Heart right ventricle (tissue), 16 donors: ENCODE measurements around the gene KCNK16. TPM values are rescaled to one million over a fixed set of nuclear protein-coding genes. Genes with fewer than 3 reads are reported as not detected.

Experiments used
- ATAC-seq, 8 donors: fragments of 200-7000 bp; cut with Tn5 transposase; one replicate each; pipeline ENCODE4 v1.9.1; 2020; ENCODE audit warnings: mild to moderate bottlenecking in 8 of 8, moderate library complexity in 8 of 8, moderate number of reproducible peaks in 1 of 8
- DNase-seq, 2 donors: peaks; one replicate each; pipeline ENCODE4 v3.0.0-alpha.2; 2020
- H3K27ac ChIP-seq, 10 donors: fragments of 200-600 bp; sonication (generic) in 2 of 10; one replicate each; pipeline versions ENCODE4 v1.5.0 to v1.8.0; 2020 to 2022; ENCODE audit warnings: mild to moderate bottlenecking in 3 of 10
- H3K27me3 ChIP-seq, 7 donors: fragments of 200-600 bp; one replicate each; pipeline ENCODE4 v1.8.0; 2021 to 2022; ENCODE audit warnings: mild to moderate bottlenecking in 2 of 7
- H3K36me3 ChIP-seq, 9 donors: fragments of 200-600 bp; sonication (generic) in 1 of 9; one replicate each; pipeline versions ENCODE4 v1.5.0 to v1.8.0; 2020 to 2022; ENCODE audit warnings: mild to moderate bottlenecking in 2 of 9
- H3K4me1 ChIP-seq, 9 donors: fragments of 200-600 bp; sonication (generic) in 1 of 9; one replicate each; pipeline versions ENCODE4 v1.5.0 to v1.8.0; 2020 to 2022; ENCODE audit warnings: mild to moderate bottlenecking in 4 of 9
- H3K4me3 ChIP-seq, 10 donors: fragments of 200-600 bp; sonication (generic) in 2 of 10; one replicate each; pipeline versions ENCODE4 v1.5.0 to v1.8.0; 2020 to 2022; ENCODE audit warnings: mild to moderate bottlenecking in 7 of 10, moderate library complexity in 2 of 10
- H3K9me3 ChIP-seq, 11 donors: fragments of 200-600 bp in 10 of 11; sonication (generic) in 2 of 11; one replicate each; pipeline versions ENCODE4 v1.5.0 to v1.8.0; 2013 to 2022; ENCODE audit warnings: mild to moderate bottlenecking in 2 of 11, control low read depth in 1 of 11, moderate library complexity in 1 of 11
- WGBS, 2 donors: extraction: QIAGEN DNeasy Blood & Tissue Kit; methylation state at CpG; one replicate each; pipeline ENCODE4 v1.1.7; 2013; ENCODE audit warnings: inconsistent platforms in 1 of 2; 5-methylcytosine and 5-hydroxymethylcytosine counted together
- intact Hi-C, 10 donors: fragments of 100-400 bp; cut with DNase I; formaldehyde crosslinking; loops; one replicate each; pipeline versions ENCODE4 v1.11.1 to v1.14.2; 2022
- polyA plus RNA-seq, 2 donors: library from polyadenylated mRNA; stranded (reverse); fragments of 200-250 nt; gene quantifications; one replicate each; pipeline ENCODE4 v1.2.3, GENCODE V29; 2013
- total RNA-seq, 10 donors: library from RNA; stranded (reverse); fragmentation: NEBNext Ultra II Directional in 3 of 10; extraction: Animal tissue kit (Norgen Biotek cat#: 25700) in 3 of 10; gene quantifications; one replicate each; pipeline versions ENCODE4 v1.2.1 to v1.2.4, GENCODE V29; 2021 to 2023
- TF ChIP-seq, protein P1 (sequence below), 9 donors: fragments of 200-600 bp; sonication (generic) in 2 of 9; IDR thresholded peaks; one replicate each; pipeline versions ENCODE4 v1.5.0 to v1.8.0; 2021 to 2022; ENCODE audit warnings: antibody characterized with exemption in 9 of 9, mild to moderate bottlenecking in 5 of 9, moderate library complexity in 1 of 9
- donor health status: Arrhythmogenic right ventricular cardiomyopathy.
- donor health status: ischemic (EF 13 %, LVEDD 7.1; RV severe dilation, severe dysfunction).
- donor health status: healthy with polysubstance abuse.
- donor health status: DM: no; HTN: yes; CAD: no.
- donor health status: DM: no; HTN: no; CAD: no.
- donor health status: ischemic (EF 25% LVEDD 6.9; RV normal size, moderate dysfunction).
- donor health status: ischemic (EF 25% LVEDD 5.7; RV mildly dilated, moderate dysfunction).
- donor health status: healthy.
- donor health status: DM: yes; HTN: yes; CAD: no.
- donor health status: Ischemic cardiomyopathy.
- donor health status: ischemic (EF 35%, LVEDD 5.7; RV mildly dilated, moderate dysfunction).
- donor health status: nonischemic (EF 11% LVEDD 7.7; RV severe dilation, severe dysfunction).
- donor health status: DM: yes; HTN: yes; CAD: no.
- donor health status: PGD.
- donor health status: ischemic (EF 29% LVEDD 5.4; RV normal size, mild dysfunction).
- donor health status: nonischemic (EF 23%, LVEDD 6.1; RV moderate dilation, normal function).

Gene KCNK16
- total and polyA plus RNA-seq, 12 donors, result not detected

DNA sequence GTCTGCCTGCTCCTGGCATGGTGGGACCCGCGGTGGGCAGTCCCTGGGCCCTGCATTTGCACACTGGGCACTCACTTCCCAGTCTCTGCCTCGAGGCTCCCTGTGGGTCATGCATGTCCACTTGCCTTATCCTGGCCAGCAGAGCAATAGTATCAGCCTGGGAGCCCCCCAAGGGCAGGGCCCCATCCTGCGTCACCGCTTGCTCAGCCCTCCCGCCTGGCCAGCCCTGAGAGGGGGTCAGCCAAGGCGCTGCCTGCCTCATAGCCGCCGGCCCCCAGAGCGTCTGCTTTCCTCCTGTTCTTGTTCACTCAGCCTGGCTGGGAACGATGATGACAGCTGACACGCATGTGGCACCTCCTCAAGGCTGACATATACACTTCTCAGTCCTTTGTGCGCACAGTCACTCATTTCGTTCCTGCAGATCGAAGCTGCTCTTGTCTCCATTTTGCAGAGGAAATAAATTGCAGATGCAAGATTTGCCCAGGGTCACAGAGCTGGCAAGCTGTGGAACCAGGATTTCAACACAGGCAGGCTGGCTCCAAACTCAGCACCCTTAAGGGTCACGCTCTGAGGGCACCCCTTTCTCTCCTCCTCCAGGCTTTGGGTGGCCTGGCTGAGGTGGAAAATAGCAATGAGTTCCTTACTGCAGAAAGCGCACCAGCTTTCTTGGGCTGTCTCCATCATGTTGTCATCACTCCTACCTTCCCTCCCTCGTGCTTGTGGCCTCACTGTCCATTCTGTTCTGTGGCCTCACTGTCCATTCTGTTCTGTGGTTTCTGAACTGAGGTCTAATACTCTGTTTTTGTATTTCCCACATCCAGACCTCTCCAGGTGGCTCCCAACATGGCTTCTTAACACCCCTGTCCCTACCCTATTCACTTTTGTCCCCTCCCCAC, 25.5 kb downstream of the KCNK16 start:
- ATAC-seq, result peak; percentile 41 to 94 (median 70)
- H3K4me3 ChIP-seq, result no peak overlapping the region
- 31 to 40% methylated on average over 18 of the region's 18 CpGs for WGBS, 2 donors
- no peaks in the 10 kb centered on the region for H3K9me3 ChIP-seq
- DNase-seq, result peak in 1 of 2 donors; percentile 41
- H3K36me3 ChIP-seq, result no peaks in the 10 kb centered on the region
- H3K27me3 ChIP-seq, result peaks cover 0 to 62% (median 17%) of the 10 kb centered on the region in 7 donors
- TF ChIP-seq, protein P1, sequence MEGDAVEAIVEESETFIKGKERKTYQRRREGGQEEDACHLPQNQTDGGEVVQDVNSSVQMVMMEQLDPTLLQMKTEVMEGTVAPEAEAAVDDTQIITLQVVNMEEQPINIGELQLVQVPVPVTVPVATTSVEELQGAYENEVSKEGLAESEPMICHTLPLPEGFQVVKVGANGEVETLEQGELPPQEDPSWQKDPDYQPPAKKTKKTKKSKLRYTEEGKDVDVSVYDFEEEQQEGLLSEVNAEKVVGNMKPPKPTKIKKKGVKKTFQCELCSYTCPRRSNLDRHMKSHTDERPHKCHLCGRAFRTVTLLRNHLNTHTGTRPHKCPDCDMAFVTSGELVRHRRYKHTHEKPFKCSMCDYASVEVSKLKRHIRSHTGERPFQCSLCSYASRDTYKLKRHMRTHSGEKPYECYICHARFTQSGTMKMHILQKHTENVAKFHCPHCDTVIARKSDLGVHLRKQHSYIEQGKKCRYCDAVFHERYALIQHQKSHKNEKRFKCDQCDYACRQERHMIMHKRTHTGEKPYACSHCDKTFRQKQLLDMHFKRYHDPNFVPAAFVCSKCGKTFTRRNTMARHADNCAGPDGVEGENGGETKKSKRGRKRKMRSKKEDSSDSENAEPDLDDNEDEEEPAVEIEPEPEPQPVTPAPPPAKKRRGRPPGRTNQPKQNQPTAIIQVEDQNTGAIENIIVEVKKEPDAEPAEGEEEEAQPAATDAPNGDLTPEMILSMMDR (IDR thresholded peaks at IDR 0.05), result no peak
- no peak overlapping the region for H3K27ac ChIP-seq
- intact Hi-C loops, result loop anchor here in 1 of 10 donors (5.0 kb wide), 1 partner anchor 210 kb away; no protein-coding TSS in a partner anchor
- H3K4me1 ChIP-seq, result peaks cover 0 to 15% (median 0%) of the 10 kb centered on the region in 9 donors

- DNase-seq (no peak), ATAC-seq (peak in 3 of 8 donors; percentile 19 to 28 (median 20))
- TF ChIP-seq, protein P1 (IDR thresholded peaks at IDR 0.05), result no peak
- Histone ChIP-seq H3K36me3 (no peaks in the 10 kb centered on the region), H3K4me1 (peaks cover 0 to 15% (median 0%) of the 10 kb centered on the region in 9 donors), H3K27ac (no peak overlapping the region), H3K27me3 (peaks cover 0 to 57% (median 10%) of the 10 kb centered on the region in 7 donors), H3K4me3 (no peak overlapping the region), H3K9me3 (no peaks in the 10 kb centered on the region)
- intact Hi-C loops, result loop anchor here in 1 of 10 donors (5.0 kb wide), 1 partner anchor 208 kb away; no protein-coding TSS in a partner anchor
- WGBS, 2 donors, result 49 to 73% methylated on average over 5 of the region's 5 CpGs
These were observed 26.9 kb downstream of the KCNK16 start for GRCh38 chr6:39295611-39296011.

- DNase-seq (no peak), ATAC-seq (no peak)
- Histone ChIP-seq H3K36me3 (no peaks in the 10 kb centered on the region), H3K27ac (no peak overlapping the region), H3K27me3 (peaks cover 0 to 56% (median 10%) of the 10 kb centered on the region in 7 donors), H3K4me3 (no peak overlapping the region), H3K4me1 (peaks cover 0 to 15% (median 0%) of the 10 kb centered on the region in 9 donors), H3K9me3 (no peaks in the 10 kb centered on the region)
- TF ChIP-seq, protein P1 (IDR thresholded peaks at IDR 0.05), result no peak
- intact Hi-C loops, result loop anchor here in 1 of 10 donors (5.0 kb wide), 1 partner anchor 208 kb away; no protein-coding TSS in a partner anchor
- 44 to 51% methylated on average over 1 of the region's 1 CpG for WGBS, 2 donors
These were observed 27.6 kb downstream of the KCNK16 start for GRCh38 chr6:39294899-39295298.

DNA sequence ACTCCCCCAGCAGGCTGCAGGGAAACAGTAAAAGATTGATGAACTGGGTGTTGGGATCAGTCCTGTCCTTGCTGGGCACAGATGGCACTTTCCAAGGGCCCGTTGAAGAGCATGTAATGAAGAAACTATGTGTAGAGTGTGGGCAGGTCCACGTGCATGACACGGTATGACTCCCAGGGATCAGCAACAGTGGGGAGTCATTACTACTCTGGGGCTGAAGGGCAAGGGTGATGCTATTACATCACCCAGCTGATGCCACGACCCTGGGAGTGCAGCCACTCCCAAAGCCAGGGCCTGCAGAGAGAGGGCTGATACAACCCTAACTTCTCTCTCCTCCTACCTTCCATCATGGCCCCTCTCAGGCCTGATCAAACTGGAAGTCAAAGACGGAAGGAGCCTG, 28.4 kb downstream of the KCNK16 start:
- Histone ChIP-seq H3K36me3 (no peaks in the 10 kb centered on the region), H3K9me3 (no peaks in the 10 kb centered on the region), H3K4me3 (no peak overlapping the region), H3K4me1 (peaks cover 0 to 15% (median 0%) of the 10 kb centered on the region in 9 donors), H3K27me3 (peaks cover 0 to 56% (median 10%) of the 10 kb centered on the region in 7 donors), H3K27ac (no peak overlapping the region)
- intact Hi-C loops, result no loop called here
- TF ChIP-seq, protein P1 (IDR thresholded peaks at IDR 0.05), result no peak
- DNase-seq (no peak), ATAC-seq (no peak)
- 62 to 66% methylated on average over 5 of the region's 5 CpGs for WGBS, 2 donors
